Measurements from ENCODE around the gene SPNS1. TPM values are rescaled to one million over a fixed set of nuclear protein-coding genes. Genes with fewer than 3 reads are reported as not detected.
"Not testable (repeated sequence)": the region's sequence is repeated elsewhere in the genome, so short reads cannot be mapped to it uniquely, and the experiment has no call there.

SPNS1 gene
- total RNA-seq, 1 experiment from 2014 or later: 72.0 TPM

DNA sequence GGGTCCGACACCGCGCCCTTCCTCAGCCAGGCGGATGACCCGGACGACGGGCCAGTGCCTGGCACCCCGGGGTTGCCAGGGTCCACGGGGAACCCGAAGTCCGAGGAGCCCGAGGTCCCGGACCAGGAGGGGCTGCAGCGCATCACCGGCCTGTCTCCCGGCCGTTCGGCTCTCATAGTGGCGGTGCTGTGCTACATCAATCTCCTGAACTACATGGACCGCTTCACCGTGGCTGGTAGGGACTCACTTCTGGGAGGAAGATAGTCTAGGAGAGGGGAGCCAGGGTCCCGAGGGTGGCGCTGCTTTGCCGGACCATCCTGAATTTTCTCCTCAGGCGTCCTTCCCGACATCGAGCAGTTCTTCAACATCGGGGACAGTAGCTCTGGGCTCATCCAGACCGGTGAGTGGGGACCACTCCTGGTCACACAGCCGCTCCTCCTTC, 601 bp downstream of the SPNS1 start:
- H2AFZ ChIP-seq: peak overlapping the region; percentile 92
- ChIA-PET CTCF (no interaction called here), POLR2A (ENCODE audit: unreplicated experiment) (no interaction called here)
- H3K79me2 ChIP-seq (ENCODE audit: low read depth): peaks cover 18% of the 10 kb centered on the region
- no peak for DNase-seq
- H3K4me3 ChIP-seq: peak overlapping the region; percentile 94
- BruUV-seq (replicated peaks): no TSS peak
- no peaks in the 10 kb centered on the region for H3K9me2 ChIP-seq (ENCODE audit: insufficient read depth)
- intact Hi-C loops (cut with micrococcal nuclease; ENCODE audit: unreplicated experiment): loop anchor here (10.0 kb wide), 1 partner anchor 750 kb away; no protein-coding TSS in a partner anchor
- peaks cover 7% of the 10 kb centered on the region for H3K4me1 ChIP-seq (replicated peaks; ENCODE audit: insufficient read depth)
- TF ChIP-seq, protein P1, sequence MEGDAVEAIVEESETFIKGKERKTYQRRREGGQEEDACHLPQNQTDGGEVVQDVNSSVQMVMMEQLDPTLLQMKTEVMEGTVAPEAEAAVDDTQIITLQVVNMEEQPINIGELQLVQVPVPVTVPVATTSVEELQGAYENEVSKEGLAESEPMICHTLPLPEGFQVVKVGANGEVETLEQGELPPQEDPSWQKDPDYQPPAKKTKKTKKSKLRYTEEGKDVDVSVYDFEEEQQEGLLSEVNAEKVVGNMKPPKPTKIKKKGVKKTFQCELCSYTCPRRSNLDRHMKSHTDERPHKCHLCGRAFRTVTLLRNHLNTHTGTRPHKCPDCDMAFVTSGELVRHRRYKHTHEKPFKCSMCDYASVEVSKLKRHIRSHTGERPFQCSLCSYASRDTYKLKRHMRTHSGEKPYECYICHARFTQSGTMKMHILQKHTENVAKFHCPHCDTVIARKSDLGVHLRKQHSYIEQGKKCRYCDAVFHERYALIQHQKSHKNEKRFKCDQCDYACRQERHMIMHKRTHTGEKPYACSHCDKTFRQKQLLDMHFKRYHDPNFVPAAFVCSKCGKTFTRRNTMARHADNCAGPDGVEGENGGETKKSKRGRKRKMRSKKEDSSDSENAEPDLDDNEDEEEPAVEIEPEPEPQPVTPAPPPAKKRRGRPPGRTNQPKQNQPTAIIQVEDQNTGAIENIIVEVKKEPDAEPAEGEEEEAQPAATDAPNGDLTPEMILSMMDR (conservative IDR thresholded peaks at IDR 0.05): no peak
- no peak for TF ChIP-seq EZH2 (IDR thresholded peaks at IDR 0.05; ENCODE audit: low read depth)
- no peaks in the 10 kb centered on the region for H4K20me1 ChIP-seq (ENCODE audit: insufficient read depth)
- H3F3A ChIP-seq (ENCODE audit: insufficient read depth, low read depth): peaks cover 17% of the 10 kb centered on the region; the same call in 1 of the 2 replicates
- peak overlapping the region; percentile 89 for H3K4me2 ChIP-seq
- H3K27ac ChIP-seq: peak overlapping the region; percentile 62
- peaks cover 6% of the 10 kb centered on the region; the same call in 1 of the 2 replicates for H3K36me3 ChIP-seq (ENCODE audit: low read depth)
- no peaks in the 10 kb centered on the region for H3K27me3 ChIP-seq (ENCODE audit: insufficient read depth, low read depth)
- H3K9me3 ChIP-seq (ENCODE audit: insufficient read depth, low read depth): no peaks in the 10 kb centered on the region

DNA sequence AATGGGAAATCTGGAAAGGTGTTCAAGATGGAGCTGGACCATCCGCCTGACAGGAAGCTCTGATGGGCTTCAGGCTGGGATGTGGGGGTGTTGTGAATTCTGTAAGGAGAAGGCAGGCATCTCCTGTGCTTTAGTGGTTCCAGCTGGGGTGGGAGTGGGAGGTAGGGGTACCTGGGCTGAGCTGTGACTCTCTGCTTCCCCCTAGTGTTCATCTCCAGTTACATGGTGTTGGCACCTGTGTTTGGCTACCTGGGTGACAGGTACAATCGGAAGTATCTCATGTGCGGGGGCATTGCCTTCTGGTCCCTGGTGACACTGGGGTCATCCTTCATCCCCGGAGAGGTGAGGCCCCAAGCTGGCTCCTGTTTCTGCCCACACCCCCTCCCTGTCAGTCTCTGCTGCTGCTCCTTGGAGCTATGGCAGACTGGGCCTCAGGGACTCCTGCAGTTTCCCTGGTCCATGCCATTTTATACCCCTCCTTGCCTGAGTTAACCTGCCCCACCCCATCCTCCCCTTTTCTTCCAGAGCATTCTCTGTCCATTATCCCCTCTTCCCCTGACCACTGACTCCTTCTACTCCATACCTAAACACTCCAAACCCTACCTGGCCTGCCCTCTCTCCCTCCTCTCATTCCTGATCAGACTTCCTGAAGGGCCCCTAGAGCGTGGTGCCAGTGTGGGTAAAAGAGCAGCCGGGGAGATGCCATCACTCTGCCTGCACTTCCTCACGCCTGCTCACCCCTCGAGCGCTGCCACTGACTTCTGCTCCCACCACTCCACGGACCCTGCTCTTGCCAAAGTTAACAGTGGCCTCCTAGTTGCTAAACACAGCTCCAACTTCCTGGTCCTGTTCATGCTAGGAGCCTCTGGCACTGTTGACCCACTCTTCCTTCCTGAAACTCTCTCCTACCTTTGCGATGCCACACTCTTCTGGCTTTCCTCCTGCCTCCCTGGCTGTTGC, 3.4 kb downstream of the SPNS1 start:
- no peak overlapping the region for H3K27ac ChIP-seq
- no peak overlapping the region for H3K4me3 ChIP-seq
- H3K4me1 ChIP-seq (replicated peaks; ENCODE audit: insufficient read depth): peaks cover 7% of the 10 kb centered on the region
- no TSS peak for BruUV-seq (replicated peaks)
- no peak overlapping the region for H2AFZ ChIP-seq
- H4K20me1 ChIP-seq (ENCODE audit: insufficient read depth): no peaks in the 10 kb centered on the region
- H3K36me3 ChIP-seq (ENCODE audit: low read depth): peaks cover 19% of the 10 kb centered on the region
- peak in 1 of 2 experiments; percentile 40 for DNase-seq
- TF ChIP-seq EZH2 (IDR thresholded peaks at IDR 0.05; ENCODE audit: low read depth): no peak
- TF ChIP-seq, protein P1 (conservative IDR thresholded peaks at IDR 0.05): peak; percentile 80
- no peaks in the 10 kb centered on the region for H3K9me3 ChIP-seq (ENCODE audit: insufficient read depth, low read depth)
- ChIA-PET CTCF (interaction anchor here (0.6 to 1.2 kb wide), 3 partner anchors 11 to 796 kb away, joined by 3 to 5 read pairs (median 4); no protein-coding TSS in a partner anchor), POLR2A (ENCODE audit: unreplicated experiment) (no interaction called here)
- no peaks in the 10 kb centered on the region for H3K9me2 ChIP-seq (ENCODE audit: insufficient read depth)
- H3K4me2 ChIP-seq: no peak overlapping the region
- intact Hi-C loops (cut with micrococcal nuclease; ENCODE audit: unreplicated experiment): loop anchor here (10.0 kb wide), 1 partner anchor 747 kb away; no protein-coding TSS in a partner anchor
- no peaks in the 10 kb centered on the region for H3K27me3 ChIP-seq (ENCODE audit: insufficient read depth, low read depth)
- peaks cover 17% of the 10 kb centered on the region; the same call in 1 of the 2 replicates for H3F3A ChIP-seq (ENCODE audit: insufficient read depth, low read depth)
- H3K79me2 ChIP-seq (ENCODE audit: low read depth): peaks cover 18% of the 10 kb centered on the region

DNA sequence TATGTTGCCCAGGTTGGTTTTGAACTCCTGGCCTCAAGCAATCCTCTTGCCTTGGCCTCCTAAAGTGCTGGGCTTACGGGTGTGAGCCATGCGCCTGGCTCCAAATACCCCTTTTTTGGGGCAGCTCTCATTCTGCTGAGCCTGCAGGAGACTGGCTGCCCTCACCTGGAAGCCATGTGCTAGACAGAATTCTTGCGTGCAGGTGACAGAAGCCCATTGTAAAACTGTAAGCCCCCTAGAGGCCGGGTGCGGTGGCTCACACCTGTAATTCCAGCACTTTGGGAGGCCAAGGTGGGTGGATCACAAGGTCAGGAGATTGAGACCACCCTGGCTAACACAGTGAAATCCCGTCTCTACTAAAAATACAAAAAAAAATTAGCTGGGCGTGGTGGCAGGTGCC, 5.8 kb downstream of the SPNS1 start:
- intact Hi-C loops (cut with micrococcal nuclease; ENCODE audit: unreplicated experiment); H4K20me1 ChIP-seq (ENCODE audit: insufficient read depth); H3K4me2 ChIP-seq; H3K27me3 ChIP-seq (ENCODE audit: insufficient read depth, low read depth); H3F3A ChIP-seq (ENCODE audit: insufficient read depth, low read depth); H3K4me3 ChIP-seq; H2AFZ ChIP-seq; BruUV-seq (replicated peaks); H3K27ac ChIP-seq; H3K4me1 ChIP-seq (replicated peaks; ENCODE audit: insufficient read depth); H3K9me3 ChIP-seq (ENCODE audit: insufficient read depth, low read depth); POLR2A ChIA-PET (ENCODE audit: unreplicated experiment); H3K9me2 ChIP-seq (ENCODE audit: insufficient read depth); DNase-seq; CTCF ChIA-PET: not testable (repeated sequence)
- TF ChIP-seq, protein P1 (conservative IDR thresholded peaks at IDR 0.05): peak; percentile 42
- Histone ChIP-seq H3K36me3 (ENCODE audit: low read depth) (peaks cover 19% of the 10 kb centered on the region), H3K79me2 (ENCODE audit: low read depth) (peaks cover 11% of the 10 kb centered on the region)

Data from PC-9 (cell line).